Bone marrow (tissue), 2 donors: ENCODE results near the gene DDR1.
A peak's percentile ranks its signal among the peaks of the same experiment; 100 is the strongest.
"Not testable (repeated sequence)": the region's sequence is repeated elsewhere in the genome, so short reads cannot be mapped to it uniquely, and the experiment has no call there.

ENCODE experiments used
- DNase-seq, 2 donors: peaks; one replicate each; lab custom pipeline; 2025; lab: John Stamatoyannopoulos, UW

DDR1 gene

GRCh38 chr6:30854285-30855040 is 29.9 kb upstream of the DDR1 start:
- DNase-seq: no peak

- no peak for DNase-seq
Observed at GRCh38 chr6:30855429-30856075, 28.8 kb upstream of the DDR1 start.

GRCh38 chr6:30857112-30857511 is 27.2 kb upstream of the DDR1 start:
- no peak for DNase-seq

GRCh38 chr6:30857549-30857948 is 26.8 kb upstream of the DDR1 start:
- no peak for DNase-seq

GRCh38 chr6:30859726-30860125 is 24.6 kb upstream of the DDR1 start:
- not testable (repeated sequence) for DNase-seq

GRCh38 chr6:30861257-30862048 is 22.9 kb upstream of the DDR1 start:
- DNase-seq: no peak

GRCh38 chr6:30862156-30862875 is 22.0 kb upstream of the DDR1 start:
- no peak for DNase-seq

GRCh38 chr6:30864325-30864724 is 20.0 kb upstream of the DDR1 start:
- no peak for DNase-seq

- DNase-seq: not testable (repeated sequence)
Observed at GRCh38 chr6:30869241-30869749, 15.0 kb upstream of the DDR1 start.

- DNase-seq: no peak
Observed at GRCh38 chr6:30870546-30870945, 13.8 kb upstream of the DDR1 start.

GRCh38 chr6:30871592-30872183 is 12.6 kb upstream of the DDR1 start:
- no peak for DNase-seq

- no peak for DNase-seq
Observed at GRCh38 chr6:30873137-30873640, 11.1 kb upstream of the DDR1 start.

- not testable (repeated sequence) for DNase-seq
Observed at GRCh38 chr6:30873795-30874194, 10.5 kb upstream of the DDR1 start.

- no peak for DNase-seq
Observed at GRCh38 chr6:30875244-30876038, 8.9 kb upstream of the DDR1 start.

- DNase-seq: peak in 1 of 2 donors; percentile 53
Observed at GRCh38 chr6:30876039-30876730, 8.1 kb upstream of the DDR1 start.

- peak; percentile 40 to 70 for DNase-seq
Observed at GRCh38 chr6:30877419-30878262, 6.7 kb upstream of the DDR1 start.

GRCh38 chr6:30879684-30880427 is 4.5 kb upstream of the DDR1 start:
- no peak for DNase-seq

- DNase-seq: no peak
Observed at GRCh38 chr6:30880698-30881252, 3.5 kb upstream of the DDR1 start.
